OCI-LY3 (cell line): ENCODE measurements around the gene CD151.

Source experiments
- CTCF ChIP-seq: fragments of 200-600, 300-600 bp; sonication (generic); IDR thresholded peaks from 2 replicates; pipeline ENCODE4 v1.5.1; 2014; ENCODE audit warnings: antibody characterized with exemption, low read length, low read depth
- EZH2phosphoT487 ChIP-seq: fragments of 200-600 bp; shearing (Covaris generic); IDR thresholded peaks from 2 replicates; pipeline ENCODE4 v1.6.1; 2018; ENCODE audit warnings: antibody characterized with exemption, mixed run types, low read depth

GRCh38 chr11:848380-848931 lies 15.7 kb downstream of the CD151 start:
- peak; percentile 77 for TF ChIP-seq CTCF
- no peak for TF ChIP-seq EZH2phosphoT487
